HepG2 (cell line): Measurements from ENCODE around the gene CCN2. TPM values are rescaled to one million over a fixed set of nuclear protein-coding genes. Genes with fewer than 3 reads are reported as not detected.

Experiments
- ATRX ChIP-seq: sonication (generic); formaldehyde crosslinking; IDR thresholded peaks from 2 replicates; pipeline ENCODE4 v1.4.0; 2020; ENCODE audit warnings: missing genetic modification reagents, borderline replicate concordance
- HDAC6 ChIP-seq: fragments of 200-600 bp; sonication (generic); IDR thresholded peaks from 2 replicates; pipeline ENCODE4 v1.7.0; 2017; ENCODE audit warnings: mild to moderate bottlenecking, antibody characterized with exemption, low read length, low read depth
- HOXA3 ChIP-seq: sonication (generic); formaldehyde crosslinking; IDR thresholded peaks from 2 replicates; pipeline ENCODE4 v1.5.0; 2020; ENCODE audit warnings: missing genetic modification reagents
- MIXL1 ChIP-seq: IDR thresholded peaks from 2 replicates; pipeline ENCODE4 v1.6.1; 2016
- TBX3 ChIP-seq: fragments of 450-650 bp; IDR thresholded peaks from 2 replicates; pipeline ENCODE4 v1.6.1; 2017; ENCODE audit warnings: antibody characterized with exemption, mild to moderate bottlenecking, inconsistent platforms, borderline replicate concordance
- TGIF2 ChIP-seq: IDR thresholded peaks from 2 replicates; pipeline ENCODE4 v1.6.1; 2016; ENCODE audit warnings: control low read depth, missing compliant biosample characterization
- ZFAT ChIP-seq: sonication (generic); formaldehyde crosslinking; conservative IDR thresholded peaks from 2 replicates; pipeline ENCODE4 v1.8.1; 2023; ENCODE audit warnings: missing genetic modification reagents, inconsistent platforms
- ZNF775 ChIP-seq: sonication (generic); formaldehyde crosslinking; IDR thresholded peaks from 2 replicates; pipeline ENCODE4 v1.4.0; 2020; ENCODE audit warnings: missing genetic modification reagents, mild to moderate bottlenecking, moderate library complexity, borderline replicate concordance
- ZNF879 ChIP-seq: sonication (generic); formaldehyde crosslinking; IDR thresholded peaks from 2 replicates; pipeline ENCODE4 v1.8.1; 2023; ENCODE audit warnings: missing genetic modification reagents
- polyA plus RNA-seq, 8 experiments: library from polyadenylated mRNA; depleted of rRNA in 3 of 8; stranded (reverse) in 7 of 8; unstranded in 1 of 8; fragments of >200 nt; fragmentation: Illumina TruSeq in 4 of 8; extraction: Trizol in 4 of 8; gene quantifications; 2 replicates each; pipeline versions ENCODE4 v1.2.1 to v1.2.3, GENCODE V29; 2011 to 2016; ENCODE audit warnings: low read depth in 4 of 8, missing spikeins in 1 of 8, mixed read lengths in 1 of 8; ENCODE audit not compliant: insufficient read depth in 1 of 8
- total RNA-seq, 5 experiments: library from RNA; depleted of rRNA; stranded (reverse); fragments of >200 nt; fragmentation: Illumina TruSeq; extraction: Trizol; gene quantifications; 2 replicates each; pipeline ENCODE4 v1.2.3, GENCODE V29; 2016; ENCODE audit warnings: low read depth in 1 of 5
- TF ChIP-seq, protein P1 (sequence below): sonication (generic); formaldehyde crosslinking; IDR thresholded peaks from 2 replicates; pipeline ENCODE4 v1.5.0; 2020; ENCODE audit warnings: mild to moderate bottlenecking, missing genetic modification reagents, moderate library complexity
- TF ChIP-seq, protein P2 (sequence below): IDR thresholded peaks from 2 replicates; pipeline ENCODE4 v1.6.1; 2016; ENCODE audit warnings: mild to moderate bottlenecking, missing biosample characterization, missing genetic modification reagents
- TF ChIP-seq, protein P3 (sequence below): sonication (generic); formaldehyde crosslinking; IDR thresholded peaks from 2 replicates; pipeline ENCODE4 v1.4.0; 2020; ENCODE audit warnings: missing genetic modification reagents, mild to moderate bottlenecking, borderline replicate concordance
- TF ChIP-seq, protein P4 (sequence below): sonication (generic); formaldehyde crosslinking; IDR thresholded peaks from 2 replicates; pipeline ENCODE4 v1.5.1; 2020; ENCODE audit warnings: mild to moderate bottlenecking, missing genetic modification reagents, borderline replicate concordance
- TF ChIP-seq, protein P5 (sequence below): sonication (generic); formaldehyde crosslinking; IDR thresholded peaks from 2 replicates; pipeline ENCODE4 v1.5.1; 2020; ENCODE audit warnings: mild to moderate bottlenecking, missing genetic modification reagents, moderate library complexity

The CCN2 gene
- total and polyA plus RNA-seq, 2 of the 13 experiments (the other 11 are each of a cell fraction or from before 2014, with no cell fraction given): 34.7 to 316 TPM

DNA sequence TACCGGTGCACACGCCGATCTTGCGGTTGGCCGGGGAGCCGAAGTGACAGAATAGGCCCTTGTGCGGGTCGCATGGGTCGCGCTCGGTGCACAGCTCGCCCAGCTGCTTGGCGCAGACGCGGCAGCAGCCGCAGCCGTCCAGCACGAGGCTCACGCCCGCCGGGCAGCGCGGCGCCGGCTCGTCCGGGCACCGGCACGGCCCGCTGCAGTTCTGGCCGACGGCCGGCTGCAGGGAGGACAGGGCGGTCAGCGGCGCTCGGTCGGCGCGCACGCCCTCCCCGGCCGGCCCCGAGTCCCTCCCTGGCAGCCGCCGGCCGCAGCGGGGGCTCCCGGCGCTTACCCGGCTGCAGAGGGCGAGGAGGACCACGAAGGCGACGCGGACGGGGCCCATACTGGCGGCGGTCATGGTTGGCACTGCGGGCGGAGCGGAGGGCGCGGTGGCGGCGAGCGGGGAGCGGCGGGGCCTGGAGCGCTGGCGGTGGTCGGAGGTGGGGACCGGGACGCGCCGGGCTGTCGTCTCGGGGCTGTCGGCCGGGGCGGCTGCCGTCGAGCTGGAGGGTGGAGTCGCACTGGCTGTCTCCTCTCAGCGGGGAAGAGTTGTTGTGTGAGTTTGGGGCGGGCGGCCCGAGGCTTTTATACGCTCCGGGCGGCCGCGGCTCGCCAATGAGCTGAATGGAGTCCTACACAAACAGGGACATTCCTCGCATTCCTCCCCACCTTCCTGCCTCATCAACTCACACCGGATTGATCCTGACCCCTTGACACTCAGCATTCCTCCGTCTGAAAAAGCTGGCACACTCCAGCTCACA lies at the start of gene CCN2 (continued):
- TF ChIP-seq, protein P1, sequence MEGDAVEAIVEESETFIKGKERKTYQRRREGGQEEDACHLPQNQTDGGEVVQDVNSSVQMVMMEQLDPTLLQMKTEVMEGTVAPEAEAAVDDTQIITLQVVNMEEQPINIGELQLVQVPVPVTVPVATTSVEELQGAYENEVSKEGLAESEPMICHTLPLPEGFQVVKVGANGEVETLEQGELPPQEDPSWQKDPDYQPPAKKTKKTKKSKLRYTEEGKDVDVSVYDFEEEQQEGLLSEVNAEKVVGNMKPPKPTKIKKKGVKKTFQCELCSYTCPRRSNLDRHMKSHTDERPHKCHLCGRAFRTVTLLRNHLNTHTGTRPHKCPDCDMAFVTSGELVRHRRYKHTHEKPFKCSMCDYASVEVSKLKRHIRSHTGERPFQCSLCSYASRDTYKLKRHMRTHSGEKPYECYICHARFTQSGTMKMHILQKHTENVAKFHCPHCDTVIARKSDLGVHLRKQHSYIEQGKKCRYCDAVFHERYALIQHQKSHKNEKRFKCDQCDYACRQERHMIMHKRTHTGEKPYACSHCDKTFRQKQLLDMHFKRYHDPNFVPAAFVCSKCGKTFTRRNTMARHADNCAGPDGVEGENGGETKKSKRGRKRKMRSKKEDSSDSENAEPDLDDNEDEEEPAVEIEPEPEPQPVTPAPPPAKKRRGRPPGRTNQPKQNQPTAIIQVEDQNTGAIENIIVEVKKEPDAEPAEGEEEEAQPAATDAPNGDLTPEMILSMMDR (CRISPR knock-in tag): no peak
- TF ChIP-seq ZFAT (CRISPR knock-in tag): no peak
- TF ChIP-seq, protein P2, sequence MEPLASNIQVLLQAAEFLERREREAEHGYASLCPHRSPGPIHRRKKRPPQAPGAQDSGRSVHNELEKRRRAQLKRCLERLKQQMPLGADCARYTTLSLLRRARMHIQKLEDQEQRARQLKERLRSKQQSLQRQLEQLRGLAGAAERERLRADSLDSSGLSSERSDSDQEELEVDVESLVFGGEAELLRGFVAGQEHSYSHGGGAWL (CRISPR knock-in tag): peak; percentile 95
- TF ChIP-seq, protein P3, sequence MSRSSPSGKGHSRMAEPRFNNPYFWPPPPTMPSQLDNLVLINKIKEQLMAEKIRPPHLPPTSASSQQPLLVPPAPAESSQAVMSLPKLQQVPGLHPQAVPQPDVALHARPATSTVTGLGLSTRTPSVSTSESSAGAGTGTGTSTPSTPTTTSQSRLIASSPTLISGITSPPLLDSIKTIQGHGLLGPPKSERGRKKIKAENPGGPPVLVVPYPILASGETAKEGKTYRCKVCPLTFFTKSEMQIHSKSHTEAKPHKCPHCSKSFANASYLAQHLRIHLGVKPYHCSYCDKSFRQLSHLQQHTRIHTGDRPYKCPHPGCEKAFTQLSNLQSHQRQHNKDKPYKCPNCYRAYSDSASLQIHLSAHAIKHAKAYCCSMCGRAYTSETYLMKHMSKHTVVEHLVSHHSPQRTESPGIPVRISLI: peak; percentile 100
- peak; percentile 86; the same call in 1 of the 2 replicates for TF ChIP-seq TGIF2
- TF ChIP-seq TBX3: peak; percentile 97
- TF ChIP-seq ATRX (CRISPR knock-in tag): no peak
- 0 out of 2 replicates have a peak, but pooled peaks have one; percentile 47 for TF ChIP-seq ZNF775 (CRISPR knock-in tag)
- TF ChIP-seq HOXA3 (CRISPR knock-in tag): peak; percentile 81
- no peak for TF ChIP-seq ZNF879 (CRISPR knock-in tag)
- no peak for TF ChIP-seq HDAC6
- TF ChIP-seq, protein P4, sequence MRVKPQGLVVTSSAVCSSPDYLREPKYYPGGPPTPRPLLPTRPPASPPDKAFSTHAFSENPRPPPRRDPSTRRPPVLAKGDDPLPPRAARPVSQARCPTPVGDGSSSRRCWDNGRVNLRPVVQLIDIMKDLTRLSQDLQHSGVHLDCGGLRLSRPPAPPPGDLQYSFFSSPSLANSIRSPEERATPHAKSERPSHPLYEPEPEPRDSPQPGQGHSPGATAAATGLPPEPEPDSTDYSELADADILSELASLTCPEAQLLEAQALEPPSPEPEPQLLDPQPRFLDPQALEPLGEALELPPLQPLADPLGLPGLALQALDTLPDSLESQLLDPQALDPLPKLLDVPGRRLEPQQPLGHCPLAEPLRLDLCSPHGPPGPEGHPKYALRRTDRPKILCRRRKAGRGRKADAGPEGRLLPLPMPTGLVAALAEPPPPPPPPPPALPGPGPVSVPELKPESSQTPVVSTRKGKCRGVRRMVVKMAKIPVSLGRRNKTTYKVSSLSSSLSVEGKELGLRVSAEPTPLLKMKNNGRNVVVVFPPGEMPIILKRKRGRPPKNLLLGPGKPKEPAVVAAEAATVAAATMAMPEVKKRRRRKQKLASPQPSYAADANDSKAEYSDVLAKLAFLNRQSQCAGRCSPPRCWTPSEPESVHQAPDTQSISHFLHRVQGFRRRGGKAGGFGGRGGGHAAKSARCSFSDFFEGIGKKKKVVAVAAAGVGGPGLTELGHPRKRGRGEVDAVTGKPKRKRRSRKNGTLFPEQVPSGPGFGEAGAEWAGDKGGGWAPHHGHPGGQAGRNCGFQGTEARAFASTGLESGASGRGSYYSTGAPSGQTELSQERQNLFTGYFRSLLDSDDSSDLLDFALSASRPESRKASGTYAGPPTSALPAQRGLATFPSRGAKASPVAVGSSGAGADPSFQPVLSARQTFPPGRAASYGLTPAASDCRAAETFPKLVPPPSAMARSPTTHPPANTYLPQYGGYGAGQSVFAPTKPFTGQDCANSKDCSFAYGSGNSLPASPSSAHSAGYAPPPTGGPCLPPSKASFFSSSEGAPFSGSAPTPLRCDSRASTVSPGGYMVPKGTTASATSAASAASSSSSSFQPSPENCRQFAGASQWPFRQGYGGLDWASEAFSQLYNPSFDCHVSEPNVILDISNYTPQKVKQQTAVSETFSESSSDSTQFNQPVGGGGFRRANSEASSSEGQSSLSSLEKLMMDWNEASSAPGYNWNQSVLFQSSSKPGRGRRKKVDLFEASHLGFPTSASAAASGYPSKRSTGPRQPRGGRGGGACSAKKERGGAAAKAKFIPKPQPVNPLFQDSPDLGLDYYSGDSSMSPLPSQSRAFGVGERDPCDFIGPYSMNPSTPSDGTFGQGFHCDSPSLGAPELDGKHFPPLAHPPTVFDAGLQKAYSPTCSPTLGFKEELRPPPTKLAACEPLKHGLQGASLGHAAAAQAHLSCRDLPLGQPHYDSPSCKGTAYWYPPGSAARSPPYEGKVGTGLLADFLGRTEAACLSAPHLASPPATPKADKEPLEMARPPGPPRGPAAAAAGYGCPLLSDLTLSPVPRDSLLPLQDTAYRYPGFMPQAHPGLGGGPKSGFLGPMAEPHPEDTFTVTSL (CRISPR knock-in tag): peak; percentile 96
- TF ChIP-seq, protein P5, sequence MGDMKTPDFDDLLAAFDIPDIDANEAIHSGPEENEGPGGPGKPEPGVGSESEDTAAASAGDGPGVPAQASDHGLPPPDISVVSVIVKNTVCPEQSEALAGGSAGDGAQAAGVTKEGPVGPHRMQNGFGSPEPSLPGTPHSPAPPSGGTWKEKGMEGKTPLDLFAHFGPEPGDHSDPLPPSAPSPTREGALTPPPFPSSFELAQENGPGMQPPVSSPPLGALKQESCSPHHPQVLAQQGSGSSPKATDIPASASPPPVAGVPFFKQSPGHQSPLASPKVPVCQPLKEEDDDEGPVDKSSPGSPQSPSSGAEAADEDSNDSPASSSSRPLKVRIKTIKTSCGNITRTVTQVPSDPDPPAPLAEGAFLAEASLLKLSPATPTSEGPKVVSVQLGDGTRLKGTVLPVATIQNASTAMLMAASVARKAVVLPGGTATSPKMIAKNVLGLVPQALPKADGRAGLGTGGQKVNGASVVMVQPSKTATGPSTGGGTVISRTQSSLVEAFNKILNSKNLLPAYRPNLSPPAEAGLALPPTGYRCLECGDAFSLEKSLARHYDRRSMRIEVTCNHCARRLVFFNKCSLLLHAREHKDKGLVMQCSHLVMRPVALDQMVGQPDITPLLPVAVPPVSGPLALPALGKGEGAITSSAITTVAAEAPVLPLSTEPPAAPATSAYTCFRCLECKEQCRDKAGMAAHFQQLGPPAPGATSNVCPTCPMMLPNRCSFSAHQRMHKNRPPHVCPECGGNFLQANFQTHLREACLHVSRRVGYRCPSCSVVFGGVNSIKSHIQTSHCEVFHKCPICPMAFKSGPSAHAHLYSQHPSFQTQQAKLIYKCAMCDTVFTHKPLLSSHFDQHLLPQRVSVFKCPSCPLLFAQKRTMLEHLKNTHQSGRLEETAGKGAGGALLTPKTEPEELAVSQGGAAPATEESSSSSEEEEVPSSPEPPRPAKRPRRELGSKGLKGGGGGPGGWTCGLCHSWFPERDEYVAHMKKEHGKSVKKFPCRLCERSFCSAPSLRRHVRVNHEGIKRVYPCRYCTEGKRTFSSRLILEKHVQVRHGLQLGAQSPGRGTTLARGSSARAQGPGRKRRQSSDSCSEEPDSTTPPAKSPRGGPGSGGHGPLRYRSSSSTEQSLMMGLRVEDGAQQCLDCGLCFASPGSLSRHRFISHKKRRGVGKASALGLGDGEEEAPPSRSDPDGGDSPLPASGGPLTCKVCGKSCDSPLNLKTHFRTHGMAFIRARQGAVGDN (CRISPR knock-in tag): peak; percentile 77
- TF ChIP-seq MIXL1 (CRISPR knock-in tag): peak; percentile 93
